ENCODE data around the gene QRFP. TPM values are rescaled to one million over a fixed set of nuclear protein-coding genes. Genes with fewer than 3 reads are reported as not detected.

Gene QRFP
- total and polyA plus RNA-seq, 2 of the 8 experiments (the other 6 are each of a cell fraction or from before 2014, with no cell fraction given), result not detected

DNA sequence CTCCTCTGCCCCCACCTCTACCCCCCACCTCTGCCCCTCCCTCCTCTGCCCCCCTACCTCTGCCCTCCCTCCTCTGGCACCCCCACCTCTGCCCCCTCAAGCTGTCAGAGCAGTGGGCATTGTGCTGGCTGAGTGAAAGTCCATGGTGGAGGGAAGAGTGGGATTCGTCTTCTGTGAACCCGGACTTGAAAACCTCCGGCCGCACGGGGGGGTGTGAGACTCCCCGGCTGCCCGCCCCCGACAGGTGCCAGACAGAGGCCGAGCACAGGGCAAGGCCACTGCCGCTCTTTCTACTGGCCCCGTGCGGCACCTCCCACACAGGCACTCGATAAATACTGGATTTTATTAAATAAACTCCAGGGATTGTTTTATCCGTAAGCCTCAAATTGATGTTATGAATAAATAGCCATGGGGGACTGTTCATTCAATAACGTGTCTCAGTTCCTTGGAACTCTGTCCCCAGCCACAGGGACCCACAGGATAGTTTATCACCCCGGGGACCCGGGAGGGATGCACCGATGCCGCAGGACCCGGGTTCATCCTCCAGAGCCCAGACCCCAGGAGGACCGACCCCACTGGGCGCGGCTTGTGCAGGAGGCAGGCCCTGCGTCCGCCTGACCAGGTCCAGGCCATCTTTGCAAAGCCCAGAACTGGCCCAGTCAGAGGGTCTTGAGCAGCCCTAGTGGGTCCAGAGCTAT is 2.6 kb upstream of the QRFP start:
- no peak overlapping the region for H3K27ac ChIP-seq (ENCODE audit: low read depth, low read length)
- H3K79me1 ChIP-seq (ENCODE audit: low read depth, low read length), result no peaks in the 10 kb centered on the region
- no peak overlapping the region for H2BK120ac ChIP-seq (replicated peaks; ENCODE audit: low read depth, low read length)
- H2BK12ac ChIP-seq (ENCODE audit: low read depth, low read length), result no peak overlapping the region
- no peak overlapping the region for H3K4me2 ChIP-seq (ENCODE audit: insufficient read depth in 1 of 2, low read depth in 2 of 2, low read length in 2 of 2)
- H2AFZ ChIP-seq (ENCODE audit: low read length), result no peak overlapping the region
- no peak overlapping the region for H2BK15ac ChIP-seq (ENCODE audit: low read length)
- no peak overlapping the region for H3K14ac ChIP-seq (ENCODE audit: insufficient read length)
- H3K9me3 ChIP-seq (ENCODE audit: insufficient read depth in 2 of 2, low read depth in 1 of 2, low read length in 1 of 2), result no peaks in the 10 kb centered on the region
- DNase-seq (ENCODE audit: low read depth in 1 of 2, low spot score in 2 of 2) (no peak), FAIRE-seq (no peak)
- H4K8ac ChIP-seq (ENCODE audit: extremely low read depth, insufficient read depth, low read length), result no peak overlapping the region
- H3K4me3 ChIP-seq (ENCODE audit: extremely low read depth in 1 of 4, insufficient read depth in 2 of 4, low read depth in 3 of 4, low read length in 4 of 4), result no peak overlapping the region
- no peak overlapping the region for H4K5ac ChIP-seq (ENCODE audit: insufficient read length, low read depth, low read length)
- peaks cover 0 to 2% of the 10 kb centered on the region in 2 experiments for H4K20me1 ChIP-seq (replicated peaks in 1 of 2; ENCODE audit: control insufficient read depth in 1 of 2, insufficient read depth in 2 of 2, low read length in 2 of 2)
- no peak overlapping the region for H3K9ac ChIP-seq (replicated peaks in 1 of 4; ENCODE audit: extremely low read depth in 1 of 4, low read depth in 3 of 4, low read length in 3 of 4)
- H2BK5ac ChIP-seq (ENCODE audit: low read depth, low read length), result no peak overlapping the region
- POLR2A ChIA-PET (ENCODE audit: partially characterized antibody), result interaction anchor here (1.0 kb wide), 1 partner anchor 9 kb away, joined by 4 read pairs; no protein-coding TSS in a partner anchor
- peaks cover 0 to 3% (median 0%) of the 10 kb centered on the region in 4 experiments; a peak in 3 of 7 replicates for H3K4me1 ChIP-seq (replicated peaks in 1 of 4; ENCODE audit: control insufficient read depth in 3 of 4, insufficient read depth in 4 of 4, low read length in 3 of 4)
- H3K79me2 ChIP-seq (ENCODE audit: control insufficient read depth in 1 of 2, insufficient read depth in 2 of 2, low read length in 2 of 2), result no peaks in the 10 kb centered on the region
- H3K23ac ChIP-seq (ENCODE audit: insufficient read length), result no peak overlapping the region
- WGBS, 2 experiments (ENCODE audit: extremely low coverage in 1 of 2, insufficient coverage in 1 of 2, insufficient read length in 1 of 2, insufficient replicate concordance in 2 of 2, low coverage in 1 of 2, low lambda C conversion rate in 2 of 2, missing lambda C conversion rate in 1 of 2), result 91% methylated on average over 25 of the region's 25 CpGs; no CpG with 5 or more reads in 1 of the 2 experiments
- no peak overlapping the region for H2AK5ac ChIP-seq (ENCODE audit: low read depth, low read length)
- no peak overlapping the region for H2BK20ac ChIP-seq (ENCODE audit: low read length)
- CTCF ChIA-PET (ENCODE audit: partially characterized antibody), result interaction anchor here (0.7 to 2.1 kb wide), 8 partner anchors 8 to 193 kb away, joined by 3 to 15 read pairs (median 4); no protein-coding TSS in a partner anchor
- no peaks in the 10 kb centered on the region for H3K36me3 ChIP-seq (ENCODE audit: control insufficient read depth in 2 of 4, insufficient read depth in 4 of 4, low read length in 3 of 4)
- H4K91ac ChIP-seq (replicated peaks; ENCODE audit: insufficient read length, low read length), result no peak overlapping the region
- no peaks in the 10 kb centered on the region for H3K23me2 ChIP-seq (ENCODE audit: low read depth, low read length)
- no peak overlapping the region for H3K18ac ChIP-seq (ENCODE audit: extremely low read depth, low read length)
- no peak overlapping the region for H3K4ac ChIP-seq (replicated peaks; ENCODE audit: insufficient read length, low read depth, low read length)
- H3K27me3 ChIP-seq (replicated peaks in 1 of 4; ENCODE audit: control insufficient read depth in 3 of 4, extremely low read depth in 1 of 4, insufficient read depth in 3 of 4, low read length in 3 of 4), result no peaks in the 10 kb centered on the region
- no peak overlapping the region for H3K56ac ChIP-seq (replicated peaks; ENCODE audit: insufficient read length, low read depth, low read length)
- no peak for TF ChIP-seq SAP30 (IDR thresholded peaks at IDR 0.05; ENCODE audit: insufficient read depth, insufficient replicate concordance, low read length)
- TF ChIP-seq TAF7 (optimal IDR thresholded peaks at IDR 0.05; ENCODE audit: borderline replicate concordance, low read depth, low read length), result no peak
- TF ChIP-seq POLR2A (IDR thresholded peaks at IDR 0.05; ENCODE audit: control extremely low read depth in 1 of 2, low read depth in 2 of 2, low read length in 2 of 2), result no peak
- no peak for TF ChIP-seq NANOG (IDR thresholded peaks at IDR 0.05; ENCODE audit: insufficient read depth, low read depth, low read length, poor library complexity, severe bottlenecking)
- no peak for TF ChIP-seq PHF8 (conservative IDR thresholded peaks at IDR 0.05; ENCODE audit: low read depth, low read length)
- no peak for TF ChIP-seq HDAC2 (IDR thresholded peaks at IDR 0.05; ENCODE audit: borderline replicate concordance in 1 of 2, low read depth in 2 of 2, low read length in 2 of 2)
- TF ChIP-seq RBBP5 (IDR thresholded peaks at IDR 0.05; ENCODE audit: borderline replicate concordance, low read depth, low read length), result no peak
- no peak for TF ChIP-seq BRCA1 (IDR thresholded peaks at IDR 0.05; ENCODE audit: low read depth, low read length)
- no peak for TF ChIP-seq E2F6 (IDR thresholded peaks at IDR 0.05)

Data from H1 (cell line).